Spinal cord (tissue), 10 donors: ENCODE results near the gene RRN3. TPM values are rescaled to one million over a fixed set of nuclear protein-coding genes. Genes with fewer than 3 reads are reported as not detected.
A peak's percentile ranks its signal among the peaks of the same experiment; 100 is the strongest.
"Not testable (repeated sequence)": the region's sequence is repeated elsewhere in the genome, so short reads cannot be mapped to it uniquely, and the experiment has no call there.

ENCODE experiments used
- DNase-seq, 6 donors: peaks; one replicate each; pipeline versions ENCODE4 v3.0.0 to v3.0.0-alpha.2; 2013 to 2015; ENCODE audit warnings: low spot score in 6 of 6, low read depth in 4 of 6
- H3K27ac ChIP-seq: one replicate; pipeline ENCODE4 v1.5.1; 2013; ENCODE audit warnings: low read depth, low read length, control low read depth
- H3K27me3 ChIP-seq: one replicate; pipeline ENCODE4 v1.6.1; 2013; ENCODE audit warnings: low read length; ENCODE audit not compliant: control insufficient read depth, insufficient read depth
- H3K36me3 ChIP-seq: one replicate; pipeline ENCODE4 v1.6.1; 2013; ENCODE audit warnings: low read length; ENCODE audit not compliant: control insufficient read depth, insufficient read depth
- H3K4me1 ChIP-seq: one replicate; pipeline ENCODE4 v1.6.1; 2013; ENCODE audit warnings: low read length; ENCODE audit not compliant: control insufficient read depth, insufficient read depth
- H3K4me3 ChIP-seq: one replicate; pipeline ENCODE4 v1.5.1; 2013; ENCODE audit warnings: low read depth, low read length, control low read depth
- H3K9me3 ChIP-seq: one replicate; pipeline ENCODE4 v1.6.1; 2013; ENCODE audit warnings: low read length; ENCODE audit not compliant: control insufficient read depth, insufficient read depth
- WGBS: methylation state at CpG from one replicate; pipeline ENCODE4 v1.1.5; 2013; ENCODE audit warnings: missing lambda C conversion rate; ENCODE audit not compliant: insufficient coverage; 5-methylcytosine and 5-hydroxymethylcytosine counted together
- polyA plus RNA-seq, 2 donors: library from polyadenylated mRNA; unstranded; fragments of 120-200 nt; gene quantifications; one replicate each; pipeline ENCODE4 v1.2.1, GENCODE V29; 2013; ENCODE audit not compliant: insufficient read length in 2 of 2
- total RNA-seq, 2 donors: library from RNA; depleted of rRNA in 1 of 2; stranded (reverse); fragments of 120-200 nt in 1 of 2; fragments of >200 nt in 1 of 2; gene quantifications; one replicate each; pipeline versions ENCODE4 v1.2.3 to v1.2.4, GENCODE V29; 2013 to 2014
- donor health status: healthy.

Gene RRN3
- total and polyA plus RNA-seq, 4 donors = 31.9 to 43.4 (median 36.7) TPM

GRCh38 chr16:15029749-15030148 lies 64.3 kb downstream of the RRN3 start:
- not testable (repeated sequence) for H3K27ac ChIP-seq, DNase-seq, H3K4me1 ChIP-seq, H3K4me3 ChIP-seq, H3K9me3 ChIP-seq, H3K27me3 ChIP-seq
- WGBS = 29% methylated on average over 3 of the region's 6 CpGs
- peaks cover 58% of the 10 kb centered on the region for H3K36me3 ChIP-seq

GRCh38 chr16:15028801-15029698 lies 65.0 kb downstream of the RRN3 start:
- H3K27me3 ChIP-seq, H3K27ac ChIP-seq, H3K4me1 ChIP-seq, H3K4me3 ChIP-seq, H3K9me3 ChIP-seq, DNase-seq: not testable (repeated sequence)
- H3K36me3 ChIP-seq = peaks cover 58% of the 10 kb centered on the region
- WGBS = 85% methylated on average over 19 of the region's 27 CpGs

- not testable (repeated sequence) for DNase-seq, H3K27ac ChIP-seq
- 91% methylated on average over 1 of the region's 6 CpGs for WGBS
Observed at GRCh38 chr16:15028345-15028715, 65.7 kb downstream of the RRN3 start.

GRCh38 chr16:15027503-15028344 lies 66.3 kb downstream of the RRN3 start:
- not testable (repeated sequence) for H3K27ac ChIP-seq, H3K9me3 ChIP-seq, H3K4me1 ChIP-seq, H3K4me3 ChIP-seq, DNase-seq, H3K27me3 ChIP-seq
- 85% methylated on average over 24 of the region's 29 CpGs for WGBS
- H3K36me3 ChIP-seq = peaks cover 52% of the 10 kb centered on the region

More at GRCh38 chr16:15028345-15028715, 65.7 kb downstream of the RRN3 start:
- not testable (repeated sequence) for H3K9me3 ChIP-seq, H3K4me1 ChIP-seq, H3K27me3 ChIP-seq, H3K4me3 ChIP-seq
- H3K36me3 ChIP-seq = peaks cover 55% of the 10 kb centered on the region

GRCh38 chr16:15027051-15027450 lies 67.0 kb downstream of the RRN3 start:
- H3K27ac ChIP-seq, H3K9me3 ChIP-seq, H3K27me3 ChIP-seq, H3K4me1 ChIP-seq, H3K4me3 ChIP-seq, DNase-seq: not testable (repeated sequence)
- H3K36me3 ChIP-seq = peaks cover 46% of the 10 kb centered on the region
- 73% methylated on average over 4 of the region's 8 CpGs for WGBS

- not testable (repeated sequence) for H3K4me1 ChIP-seq, DNase-seq, H3K4me3 ChIP-seq, H3K27ac ChIP-seq, H3K27me3 ChIP-seq, H3K9me3 ChIP-seq
- H3K36me3 ChIP-seq = peaks cover 33% of the 10 kb centered on the region
- WGBS = 86% methylated on average over 5 of the region's 14 CpGs
Observed at GRCh38 chr16:15025234-15025951, 68.7 kb downstream of the RRN3 start.

GRCh38 chr16:15024858-15025199 lies 69.2 kb downstream of the RRN3 start:
- no CpG with 5 or more reads among the region's 1 CpG for WGBS
- peaks cover 33% of the 10 kb centered on the region for H3K36me3 ChIP-seq
- H3K27ac ChIP-seq = not testable (repeated sequence)

GRCh38 chr16:15023381-15024077 lies 70.5 kb downstream of the RRN3 start:
- not testable (repeated sequence) for H3K9me3 ChIP-seq, H3K4me3 ChIP-seq, H3K4me1 ChIP-seq, H3K27ac ChIP-seq, H3K27me3 ChIP-seq, DNase-seq
- WGBS = 87% methylated on average over 10 of the region's 13 CpGs
- peaks cover 33% of the 10 kb centered on the region for H3K36me3 ChIP-seq

More at GRCh38 chr16:15024858-15025199, 69.2 kb downstream of the RRN3 start:
- H3K4me3 ChIP-seq, DNase-seq, H3K9me3 ChIP-seq, H3K4me1 ChIP-seq, H3K27me3 ChIP-seq: not testable (repeated sequence)

GRCh38 chr16:15022194-15022593 lies 71.9 kb downstream of the RRN3 start:
- H3K36me3 ChIP-seq = peaks cover 30% of the 10 kb centered on the region
- 40% methylated on average over 2 of the region's 4 CpGs for WGBS
- not testable (repeated sequence) for H3K4me3 ChIP-seq, H3K9me3 ChIP-seq, H3K27me3 ChIP-seq, H3K27ac ChIP-seq, H3K4me1 ChIP-seq
- DNase-seq = peak in 3 of 6 donors; percentile 19 to 83 (median 42)
